SK-N-SH treated with all-trans-retinoic acid at 6 μM for 48 hours (cell line): ENCODE data around the gene SYCP1.

ENCODE experiments used
- ATAC-seq: fragments of 200-7000 bp; cut with Tn5 transposase; 3 replicates; pipeline ENCODE4 v1.9.1; 2020; ENCODE audit warnings: mild to moderate bottlenecking, moderate library complexity
- ARNTL ChIP-seq: fragments of 450-650 bp; formaldehyde crosslinking; IDR thresholded peaks from 2 replicates; pipeline ENCODE4 v1.5.0; 2020; ENCODE audit warnings: low read depth, mild to moderate bottlenecking, moderate library complexity, borderline replicate concordance
- CSDC2 ChIP-seq: fragments of 250-450 bp; sonication (Bioruptor Pico); IDR thresholded peaks from 2 replicates; pipeline ENCODE4 v1.5.0; 2020; ENCODE audit warnings: mild to moderate bottlenecking, moderate library complexity
- ESRRG ChIP-seq: fragments of 250-450 bp; sonication (Bioruptor Pico); IDR thresholded peaks from 2 replicates; pipeline ENCODE4 v1.6.1; 2021; ENCODE audit warnings: mild to moderate bottlenecking
- OSR1 ChIP-seq: fragments of 250-450 bp; sonication (Bioruptor Pico); IDR thresholded peaks from 2 replicates; pipeline ENCODE4 v1.8.0; 2022; ENCODE audit warnings: moderate library complexity, mild to moderate bottlenecking, inconsistent platforms
- PPARA ChIP-seq: fragments of 250-450 bp; sonication (Bioruptor Pico); IDR thresholded peaks from 2 replicates; pipeline ENCODE4 v1.5.0; 2020; ENCODE audit warnings: mild to moderate bottlenecking, borderline replicate concordance
- RARB ChIP-seq: fragments of 250-450 bp; sonication (Bioruptor Pico); IDR thresholded peaks from 2 replicates; pipeline ENCODE4 v1.8.0; 2021; ENCODE audit warnings: mild to moderate bottlenecking, moderate library complexity
- SNAI2 ChIP-seq: fragments of 250-450 bp; sonication (Bioruptor Pico); IDR thresholded peaks from 2 replicates; pipeline ENCODE4 v1.5.0; 2020; ENCODE audit warnings: mild to moderate bottlenecking, moderate library complexity
- TCF4 ChIP-seq: fragments of 250-450 bp; sonication (Bioruptor Pico); IDR thresholded peaks from 2 replicates; pipeline ENCODE4 v1.8.0; 2021; ENCODE audit warnings: mild to moderate bottlenecking, moderate library complexity, borderline replicate concordance
- TOX ChIP-seq: fragments of 250-450 bp; sonication (Bioruptor Pico); IDR thresholded peaks from 2 replicates; pipeline ENCODE4 v1.8.0; 2021; ENCODE audit warnings: mild to moderate bottlenecking, moderate library complexity, borderline replicate concordance
- ZC3H10 ChIP-seq: fragments of 250-450 bp; sonication (Bioruptor Pico); IDR thresholded peaks from 2 replicates; pipeline ENCODE4 v1.5.1; 2021; ENCODE audit warnings: mild to moderate bottlenecking, moderate library complexity
- ZFP3 ChIP-seq: fragments of 250-450 bp; sonication (Bioruptor Pico); IDR thresholded peaks from 2 replicates; pipeline ENCODE4 v1.5.0; 2020; ENCODE audit warnings: mild to moderate bottlenecking, moderate library complexity
- ZFP30 ChIP-seq: fragments of 450-650 bp; formaldehyde crosslinking; IDR thresholded peaks from 2 replicates; pipeline ENCODE4 v1.5.0; 2022; ENCODE audit warnings: mild to moderate bottlenecking, moderate library complexity
- ZNF565 ChIP-seq: fragments of 450-650 bp; formaldehyde crosslinking; conservative IDR thresholded peaks from 2 replicates; pipeline ENCODE4 v1.5.0; 2020; ENCODE audit warnings: low read depth, mild to moderate bottlenecking, moderate library complexity
- ZNF70 ChIP-seq: fragments of 450-650 bp; formaldehyde crosslinking; IDR thresholded peaks from 2 replicates; pipeline ENCODE4 v1.5.0; 2020; ENCODE audit warnings: mild to moderate bottlenecking, moderate library complexity
- ZNF8 ChIP-seq: fragments of 450-650 bp; formaldehyde crosslinking; IDR thresholded peaks from 2 replicates; pipeline ENCODE4 v1.5.0; 2020; ENCODE audit warnings: mild to moderate bottlenecking, moderate library complexity
- TF ChIP-seq, protein P1 (sequence below): fragments of 250-450 bp; sonication (Bioruptor Pico); IDR thresholded peaks from 2 replicates; pipeline ENCODE4 v1.5.0; 2020; ENCODE audit warnings: mild to moderate bottlenecking, moderate library complexity
- TF ChIP-seq, protein P2 (sequence below): fragments of 250-450 bp; sonication (Bioruptor Pico); IDR thresholded peaks from 2 replicates; pipeline ENCODE4 v1.8.0; 2021; ENCODE audit warnings: low read depth, mild to moderate bottlenecking, moderate library complexity, borderline replicate concordance
- TF ChIP-seq, protein P3 (sequence below): fragments of 250-450 bp; sonication (Bioruptor Pico); IDR thresholded peaks from 2 replicates; pipeline ENCODE4 v1.5.1; 2021; ENCODE audit warnings: mild to moderate bottlenecking, moderate library complexity
- TF ChIP-seq, protein P4 (sequence below): fragments of 250-450 bp; sonication (Bioruptor Pico); IDR thresholded peaks from 2 replicates; pipeline ENCODE4 v1.5.1; 2020; ENCODE audit warnings: low read depth, mild to moderate bottlenecking, moderate library complexity
- TF ChIP-seq, protein P5 (sequence below): fragments of 250-450 bp; sonication (Bioruptor Pico); IDR thresholded peaks from 2 replicates; pipeline ENCODE4 v1.8.0; 2020; ENCODE audit warnings: mild to moderate bottlenecking, moderate library complexity, borderline replicate concordance

Gene SYCP1

DNA sequence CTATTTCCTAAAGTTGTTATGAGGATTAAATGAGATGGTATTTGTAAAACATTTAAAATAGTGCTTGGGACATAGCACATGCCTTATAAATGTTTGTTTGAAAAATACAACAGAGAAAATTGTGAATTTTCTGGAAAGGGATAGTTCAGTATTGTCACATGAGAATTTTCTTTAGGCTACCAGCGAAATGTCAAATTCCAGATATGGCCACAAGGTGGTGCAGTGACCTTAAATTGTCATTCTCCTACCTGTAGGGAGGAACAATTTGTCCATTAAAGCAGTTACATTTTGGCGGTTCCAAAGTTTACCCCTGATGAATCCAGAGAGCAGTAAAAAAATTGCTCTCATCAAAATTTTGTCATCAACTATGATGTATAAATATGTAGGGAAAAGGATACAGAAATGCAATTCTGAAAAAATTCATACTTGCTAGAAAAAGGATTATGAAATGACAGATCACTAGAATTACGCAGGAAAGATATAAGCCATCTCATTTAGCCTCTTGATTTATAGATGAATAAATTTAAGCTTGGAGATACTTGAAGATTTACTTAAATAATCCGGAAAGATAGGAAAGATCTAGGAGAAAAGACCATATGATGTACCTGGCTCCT, 124.7 kb downstream of the SYCP1 start:
- TF ChIP-seq ZNF70 (CRISPR knock-in tag) (no peak), OSR1 (no peak), CSDC2 (CRISPR knock-in tag) (no peak), ARNTL (CRISPR knock-in tag) (no peak)
- TF ChIP-seq, all 23 proteins: peak for 0
- peak; percentile 65 for ATAC-seq

DNA sequence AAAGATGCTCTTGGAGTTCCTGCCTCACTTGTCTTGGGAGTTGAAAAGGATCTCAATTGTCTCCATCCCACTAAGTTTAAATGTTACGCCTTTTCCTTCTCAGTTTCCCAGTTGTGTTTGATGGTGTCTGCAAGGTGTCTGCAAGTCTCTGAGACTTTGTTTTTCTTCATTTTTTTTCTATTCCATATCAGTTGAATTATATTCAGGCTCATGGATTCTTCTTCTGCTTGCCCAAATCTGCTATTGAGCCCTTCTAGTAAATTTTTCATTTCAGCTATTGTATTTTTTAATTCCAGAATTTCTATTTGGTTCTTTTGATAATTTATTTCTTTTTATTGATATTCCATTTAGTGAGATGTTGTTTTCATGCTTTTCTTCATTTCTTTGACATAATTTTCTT, 127.6 kb downstream of the SYCP1 start:
- ATAC-seq, result no peak
- TF ChIP-seq ZNF8, result no peak
- no peak for TF ChIP-seq ZFP3 (CRISPR knock-in tag)
- TF ChIP-seq, protein P1, sequence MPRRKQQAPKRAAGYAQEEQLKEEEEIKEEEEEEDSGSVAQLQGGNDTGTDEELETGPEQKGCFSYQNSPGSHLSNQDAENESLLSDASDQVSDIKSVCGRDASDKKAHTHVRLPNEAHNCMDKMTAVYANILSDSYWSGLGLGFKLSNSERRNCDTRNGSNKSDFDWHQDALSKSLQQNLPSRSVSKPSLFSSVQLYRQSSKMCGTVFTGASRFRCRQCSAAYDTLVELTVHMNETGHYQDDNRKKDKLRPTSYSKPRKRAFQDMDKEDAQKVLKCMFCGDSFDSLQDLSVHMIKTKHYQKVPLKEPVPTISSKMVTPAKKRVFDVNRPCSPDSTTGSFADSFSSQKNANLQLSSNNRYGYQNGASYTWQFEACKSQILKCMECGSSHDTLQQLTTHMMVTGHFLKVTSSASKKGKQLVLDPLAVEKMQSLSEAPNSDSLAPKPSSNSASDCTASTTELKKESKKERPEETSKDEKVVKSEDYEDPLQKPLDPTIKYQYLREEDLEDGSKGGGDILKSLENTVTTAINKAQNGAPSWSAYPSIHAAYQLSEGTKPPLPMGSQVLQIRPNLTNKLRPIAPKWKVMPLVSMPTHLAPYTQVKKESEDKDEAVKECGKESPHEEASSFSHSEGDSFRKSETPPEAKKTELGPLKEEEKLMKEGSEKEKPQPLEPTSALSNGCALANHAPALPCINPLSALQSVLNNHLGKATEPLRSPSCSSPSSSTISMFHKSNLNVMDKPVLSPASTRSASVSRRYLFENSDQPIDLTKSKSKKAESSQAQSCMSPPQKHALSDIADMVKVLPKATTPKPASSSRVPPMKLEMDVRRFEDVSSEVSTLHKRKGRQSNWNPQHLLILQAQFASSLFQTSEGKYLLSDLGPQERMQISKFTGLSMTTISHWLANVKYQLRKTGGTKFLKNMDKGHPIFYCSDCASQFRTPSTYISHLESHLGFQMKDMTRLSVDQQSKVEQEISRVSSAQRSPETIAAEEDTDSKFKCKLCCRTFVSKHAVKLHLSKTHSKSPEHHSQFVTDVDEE (CRISPR knock-in tag), result no peak
- TF ChIP-seq, protein P2, sequence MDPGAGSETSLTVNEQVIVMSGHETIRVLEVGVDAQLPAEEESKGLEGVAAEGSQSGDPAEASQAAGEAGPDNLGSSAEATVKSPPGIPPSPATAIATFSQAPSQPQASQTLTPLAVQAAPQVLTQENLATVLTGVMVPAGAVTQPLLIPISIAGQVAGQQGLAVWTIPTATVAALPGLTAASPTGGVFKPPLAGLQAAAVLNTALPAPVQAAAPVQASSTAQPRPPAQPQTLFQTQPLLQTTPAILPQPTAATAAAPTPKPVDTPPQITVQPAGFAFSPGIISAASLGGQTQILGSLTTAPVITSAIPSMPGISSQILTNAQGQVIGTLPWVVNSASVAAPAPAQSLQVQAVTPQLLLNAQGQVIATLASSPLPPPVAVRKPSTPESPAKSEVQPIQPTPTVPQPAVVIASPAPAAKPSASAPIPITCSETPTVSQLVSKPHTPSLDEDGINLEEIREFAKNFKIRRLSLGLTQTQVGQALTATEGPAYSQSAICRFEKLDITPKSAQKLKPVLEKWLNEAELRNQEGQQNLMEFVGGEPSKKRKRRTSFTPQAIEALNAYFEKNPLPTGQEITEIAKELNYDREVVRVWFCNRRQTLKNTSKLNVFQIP (CRISPR knock-in tag), result no peak
- no peak for TF ChIP-seq TCF4
- TF ChIP-seq, protein P3, sequence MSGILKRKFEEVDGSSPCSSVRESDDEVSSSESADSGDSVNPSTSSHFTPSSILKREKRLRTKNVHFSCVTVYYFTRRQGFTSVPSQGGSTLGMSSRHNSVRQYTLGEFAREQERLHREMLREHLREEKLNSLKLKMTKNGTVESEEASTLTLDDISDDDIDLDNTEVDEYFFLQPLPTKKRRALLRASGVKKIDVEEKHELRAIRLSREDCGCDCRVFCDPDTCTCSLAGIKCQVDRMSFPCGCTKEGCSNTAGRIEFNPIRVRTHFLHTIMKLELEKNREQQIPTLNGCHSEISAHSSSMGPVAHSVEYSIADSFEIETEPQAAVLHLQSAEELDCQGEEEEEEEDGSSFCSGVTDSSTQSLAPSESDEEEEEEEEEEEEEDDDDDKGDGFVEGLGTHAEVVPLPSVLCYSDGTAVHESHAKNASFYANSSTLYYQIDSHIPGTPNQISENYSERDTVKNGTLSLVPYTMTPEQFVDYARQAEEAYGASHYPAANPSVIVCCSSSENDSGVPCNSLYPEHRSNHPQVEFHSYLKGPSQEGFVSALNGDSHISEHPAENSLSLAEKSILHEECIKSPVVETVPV (CRISPR knock-in tag), result no peak
- TF ChIP-seq ARNTL (CRISPR knock-in tag), result no peak
- TF ChIP-seq ZNF70 (CRISPR knock-in tag), result no peak
- TF ChIP-seq, protein P4, sequence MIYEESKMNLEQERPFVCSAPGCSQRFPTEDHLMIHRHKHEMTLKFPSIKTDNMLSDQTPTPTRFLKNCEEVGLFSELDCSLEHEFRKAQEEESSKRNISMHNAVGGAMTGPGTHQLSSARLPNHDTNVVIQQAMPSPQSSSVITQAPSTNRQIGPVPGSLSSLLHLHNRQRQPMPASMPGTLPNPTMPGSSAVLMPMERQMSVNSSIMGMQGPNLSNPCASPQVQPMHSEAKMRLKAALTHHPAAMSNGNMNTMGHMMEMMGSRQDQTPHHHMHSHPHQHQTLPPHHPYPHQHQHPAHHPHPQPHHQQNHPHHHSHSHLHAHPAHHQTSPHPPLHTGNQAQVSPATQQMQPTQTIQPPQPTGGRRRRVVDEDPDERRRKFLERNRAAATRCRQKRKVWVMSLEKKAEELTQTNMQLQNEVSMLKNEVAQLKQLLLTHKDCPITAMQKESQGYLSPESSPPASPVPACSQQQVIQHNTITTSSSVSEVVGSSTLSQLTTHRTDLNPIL (CRISPR knock-in tag), result no peak
- no peak for TF ChIP-seq ZFP30 (CRISPR knock-in tag)
- no peak for TF ChIP-seq ESRRG (CRISPR knock-in tag)
- no peak for TF ChIP-seq OSR1
- TF ChIP-seq, protein P5, sequence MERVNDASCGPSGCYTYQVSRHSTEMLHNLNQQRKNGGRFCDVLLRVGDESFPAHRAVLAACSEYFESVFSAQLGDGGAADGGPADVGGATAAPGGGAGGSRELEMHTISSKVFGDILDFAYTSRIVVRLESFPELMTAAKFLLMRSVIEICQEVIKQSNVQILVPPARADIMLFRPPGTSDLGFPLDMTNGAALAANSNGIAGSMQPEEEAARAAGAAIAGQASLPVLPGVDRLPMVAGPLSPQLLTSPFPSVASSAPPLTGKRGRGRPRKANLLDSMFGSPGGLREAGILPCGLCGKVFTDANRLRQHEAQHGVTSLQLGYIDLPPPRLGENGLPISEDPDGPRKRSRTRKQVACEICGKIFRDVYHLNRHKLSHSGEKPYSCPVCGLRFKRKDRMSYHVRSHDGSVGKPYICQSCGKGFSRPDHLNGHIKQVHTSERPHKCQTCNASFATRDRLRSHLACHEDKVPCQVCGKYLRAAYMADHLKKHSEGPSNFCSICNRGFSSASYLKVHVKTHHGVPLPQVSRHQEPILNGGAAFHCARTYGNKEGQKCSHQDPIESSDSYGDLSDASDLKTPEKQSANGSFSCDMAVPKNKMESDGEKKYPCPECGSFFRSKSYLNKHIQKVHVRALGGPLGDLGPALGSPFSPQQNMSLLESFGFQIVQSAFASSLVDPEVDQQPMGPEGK (CRISPR knock-in tag), result no peak
- TF ChIP-seq, all 23 proteins: peak for 0

DNA sequence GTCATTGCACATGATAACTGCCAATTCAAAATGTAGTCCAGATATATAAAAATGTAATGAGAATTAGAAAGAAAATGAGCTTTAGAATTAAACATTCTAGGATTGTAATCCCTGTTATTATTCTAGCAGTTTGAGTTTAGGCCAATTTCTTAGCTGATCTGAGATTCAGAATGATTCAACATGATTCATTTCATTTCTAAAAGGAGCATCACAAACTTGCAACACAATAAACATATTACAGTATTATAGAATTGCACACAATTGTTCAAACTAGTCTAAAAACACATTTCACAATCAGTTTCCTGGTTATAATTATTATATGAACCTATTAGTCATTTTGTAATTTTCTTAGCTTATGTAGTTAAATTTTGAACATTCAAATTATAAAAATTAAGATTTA, 131.6 kb downstream of the SYCP1 start:
- no peak for TF ChIP-seq TOX
- TF ChIP-seq SNAI2 (CRISPR knock-in tag), result no peak
- TF ChIP-seq, protein P2 (CRISPR knock-in tag), result no peak
- no peak for TF ChIP-seq TCF4
- no peak for TF ChIP-seq ZC3H10 (CRISPR knock-in tag)
- no peak for TF ChIP-seq ZNF565
- TF ChIP-seq ZFP30 (CRISPR knock-in tag), result no peak
- no peak for TF ChIP-seq RARB (CRISPR knock-in tag)
- TF ChIP-seq PPARA (CRISPR knock-in tag), result no peak
- TF ChIP-seq, all 23 proteins: peak for 0
- ATAC-seq, result no peak
